GM18499 (cell line): ENCODE measurements around the gene PSMA7.
"Not testable (repeated sequence)": the region's sequence is repeated elsewhere in the genome, so short reads cannot be mapped to it uniquely, and the experiment has no call there.

Experiments
- ATAC-seq: cut with Tn5 transposase; IDR thresholded peaks from one replicate; pipeline ENCODE4 v1.9.1; 2021; ENCODE audit warnings: moderate number of reproducible peaks; ENCODE audit not compliant: insufficient read depth, unreplicated experiment

The PSMA7 gene

DNA sequence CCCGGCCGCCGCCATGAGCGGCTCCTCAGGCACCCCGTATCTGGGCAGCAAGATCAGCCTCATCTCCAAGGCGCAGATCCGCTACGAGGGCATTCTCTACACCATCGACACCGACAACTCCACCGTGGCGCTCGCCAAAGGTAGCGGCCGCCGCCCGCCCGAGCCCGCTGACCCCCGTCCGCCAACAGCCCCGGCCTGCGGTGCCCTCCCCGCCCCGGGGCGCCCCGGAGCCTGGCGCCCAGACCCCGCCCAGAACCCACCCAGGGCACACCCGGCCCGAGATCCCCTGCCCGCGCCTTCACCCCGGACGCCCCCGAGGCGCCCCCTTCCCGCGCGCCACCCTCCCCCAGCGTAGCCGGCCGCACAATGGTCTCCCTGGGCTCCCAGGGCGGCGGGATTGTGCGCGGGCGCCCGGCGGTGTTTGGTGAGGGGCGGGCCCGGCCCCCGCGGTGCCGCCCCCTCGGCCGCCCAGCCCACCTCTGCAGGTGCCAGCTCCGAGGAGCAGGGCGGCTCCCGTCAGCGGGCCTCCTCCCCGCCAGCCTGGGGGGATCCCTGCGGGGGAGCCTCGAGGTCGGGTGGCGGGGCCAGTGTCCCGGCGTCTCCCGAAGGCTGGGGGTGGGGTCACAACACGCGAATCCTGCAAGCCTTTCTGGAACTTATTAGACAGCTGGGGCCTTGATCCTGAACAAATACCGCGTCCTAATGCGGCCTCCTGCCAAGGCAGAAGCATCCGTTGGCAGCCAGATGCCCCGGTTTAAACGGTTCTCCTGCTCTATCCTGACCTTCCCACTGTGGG is 20.3 kb downstream of the PSMA7 start:
- ATAC-seq, result peak; percentile 11

DNA sequence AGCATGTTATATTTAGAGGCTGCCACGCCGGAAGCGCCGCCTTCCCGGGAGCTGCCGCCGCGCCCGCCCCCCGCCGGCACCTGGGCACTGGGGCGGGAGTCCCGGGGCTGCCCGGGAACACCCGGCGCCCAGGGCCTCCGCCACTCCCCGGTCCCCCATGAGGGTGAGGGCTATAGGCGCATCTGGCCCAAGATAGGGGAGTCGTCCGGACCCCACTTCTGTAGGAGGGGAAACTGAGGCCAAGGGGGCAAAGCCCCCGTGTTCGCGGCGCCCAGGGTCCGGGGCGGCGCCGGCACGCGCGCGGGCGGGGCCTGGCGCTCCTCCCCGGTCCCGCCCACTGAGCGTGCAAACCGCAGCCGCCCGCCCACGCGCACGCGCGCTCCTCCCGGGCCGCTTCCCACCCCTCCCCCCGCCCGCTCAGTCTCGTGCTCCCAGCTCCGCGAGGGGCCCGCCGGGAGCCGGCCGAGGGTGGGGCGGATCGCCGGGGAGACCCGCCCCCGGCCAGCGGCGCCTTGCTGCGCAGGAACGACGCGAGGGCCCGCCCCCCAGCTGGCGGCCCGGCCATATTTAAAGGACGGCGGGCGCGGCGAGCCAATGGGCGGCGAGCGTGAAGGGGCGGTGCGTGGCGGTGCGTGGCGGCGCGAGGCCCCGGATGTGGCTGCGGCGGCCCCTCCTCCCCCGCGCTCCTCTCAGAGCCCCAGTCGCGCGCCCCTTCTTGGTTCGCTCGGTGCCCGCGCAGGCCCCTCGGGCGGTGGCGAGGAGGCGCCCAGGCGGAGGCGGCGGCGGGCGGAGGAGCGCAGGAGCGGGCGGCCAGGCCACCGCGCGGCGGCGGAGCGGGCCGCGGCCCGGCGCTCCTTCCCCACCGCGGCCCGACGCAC is 21.2 kb downstream of the PSMA7 start, which contains the start of gene LSM14B:
Gene LSM14B (plus strand): TSS at position 700 of the 878 bp plus-strand sequence. CDS start 192 bp downstream, outside the sequence.
- peak; percentile 41 for ATAC-seq

DNA sequence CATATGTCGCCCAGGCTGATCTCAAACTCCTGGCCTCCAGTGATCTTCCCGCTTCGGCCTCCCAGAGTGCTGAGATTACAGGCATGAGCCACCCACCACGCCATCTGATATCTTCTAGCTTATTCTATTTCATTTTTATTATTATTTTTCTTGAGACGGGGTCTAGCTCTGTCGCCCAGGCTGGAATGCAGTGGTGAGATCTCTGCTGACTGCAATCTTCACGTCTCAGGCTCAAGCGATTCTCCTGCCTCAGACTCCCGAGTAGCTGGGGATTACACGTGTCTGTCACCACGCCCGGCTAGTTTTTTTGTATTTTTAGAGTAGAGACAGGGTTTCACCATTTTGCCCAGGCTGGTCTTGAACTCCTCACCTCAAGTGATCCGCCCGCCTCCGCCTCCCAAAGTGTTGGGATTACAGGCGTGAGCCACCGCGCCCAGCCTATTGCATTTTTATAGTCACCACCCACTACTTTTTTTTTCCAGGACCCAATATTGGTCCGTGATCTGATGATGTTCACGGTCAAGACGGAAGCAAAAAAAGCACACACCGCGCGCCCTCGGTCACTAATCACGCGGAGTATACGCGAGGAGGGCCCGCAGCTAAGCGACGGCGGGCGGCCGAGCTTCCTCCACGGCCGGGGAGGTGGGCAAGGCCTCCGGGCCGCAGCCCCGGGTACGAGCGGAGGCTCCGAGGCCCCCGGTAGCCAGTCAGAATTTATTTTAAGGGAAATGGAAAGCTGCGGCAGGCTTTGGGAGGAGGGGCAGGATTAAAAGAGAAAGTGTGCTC is 22.0 kb downstream of the PSMA7 start:
- peak; percentile 15 for ATAC-seq

DNA sequence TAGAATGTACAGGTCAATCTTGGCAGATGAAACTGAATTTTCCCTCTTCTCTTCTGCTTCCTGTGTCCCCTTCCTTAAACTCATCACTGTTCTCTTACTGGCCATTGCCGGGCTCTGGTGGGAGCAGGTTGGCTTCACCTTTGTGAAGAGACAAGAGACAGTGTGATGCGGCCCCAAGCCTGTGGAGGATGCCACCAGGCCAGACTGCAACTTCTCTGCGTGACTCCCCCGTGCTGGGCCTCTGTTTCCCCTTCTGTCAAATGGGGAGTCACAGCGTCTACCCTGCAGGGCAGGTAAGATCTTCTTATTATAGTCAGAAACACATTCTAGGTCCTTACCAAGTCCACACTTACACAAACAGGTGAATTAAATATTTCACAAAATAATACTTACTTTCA is 22.8 kb downstream of the PSMA7 start:
- ATAC-seq, result no peak

DNA sequence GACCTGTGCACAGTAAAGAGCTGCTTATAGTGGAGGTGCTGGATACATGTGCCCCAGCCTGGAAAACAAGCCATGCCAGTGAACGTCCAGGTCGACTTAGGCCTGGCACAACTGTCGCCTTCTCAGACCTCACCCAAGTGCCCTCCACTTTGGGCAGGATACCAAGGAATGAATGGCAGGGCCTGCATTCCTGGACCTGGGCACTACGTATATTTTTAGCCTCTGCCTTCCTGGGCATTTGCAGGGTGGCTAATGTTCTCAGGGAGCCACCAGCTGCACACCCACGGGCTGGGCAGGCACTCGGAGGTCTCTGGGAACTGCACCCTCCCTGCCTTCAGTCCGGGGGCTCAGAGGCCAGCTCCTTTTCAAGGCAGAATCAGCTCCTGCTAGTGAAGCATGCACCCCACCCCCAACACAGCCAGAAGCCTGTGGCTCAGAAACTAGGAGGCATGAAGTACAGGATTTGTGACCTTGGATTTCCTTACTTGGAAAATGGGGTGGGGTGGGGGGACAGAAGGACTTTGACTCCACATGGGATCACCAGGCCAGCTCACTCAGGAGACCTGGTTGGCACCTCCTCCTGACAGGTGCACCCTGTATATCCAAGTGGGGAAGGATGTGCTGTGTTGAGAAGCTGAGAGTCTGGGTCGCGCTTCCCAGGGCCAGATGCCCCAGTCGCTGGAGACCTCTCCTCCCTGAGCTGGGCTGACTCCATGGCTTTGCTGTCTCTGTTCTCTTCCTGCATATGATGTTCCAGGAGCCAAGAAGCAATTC is 23.4 kb downstream of the PSMA7 start:
- no peak for ATAC-seq

DNA sequence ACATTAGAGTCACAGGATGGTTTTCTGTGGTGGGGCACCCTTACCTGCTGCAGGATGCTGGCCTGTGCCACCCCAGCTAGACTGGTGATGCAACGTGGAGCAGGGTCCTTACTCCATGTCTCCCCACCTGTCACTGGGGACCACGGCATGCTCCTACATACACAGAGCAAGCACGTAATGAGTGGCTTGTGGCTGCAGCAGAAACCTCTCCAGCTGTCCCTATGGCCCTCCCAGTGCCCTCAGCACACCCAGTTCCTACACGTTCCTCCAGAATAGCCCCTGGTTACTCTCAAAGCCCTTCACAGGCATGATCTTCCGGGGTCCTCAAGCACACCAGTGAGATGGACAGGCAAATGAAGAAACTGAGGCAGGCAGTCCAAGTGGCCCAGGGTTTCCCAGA is 24.1 kb downstream of the PSMA7 start:
- ATAC-seq, result no peak

DNA sequence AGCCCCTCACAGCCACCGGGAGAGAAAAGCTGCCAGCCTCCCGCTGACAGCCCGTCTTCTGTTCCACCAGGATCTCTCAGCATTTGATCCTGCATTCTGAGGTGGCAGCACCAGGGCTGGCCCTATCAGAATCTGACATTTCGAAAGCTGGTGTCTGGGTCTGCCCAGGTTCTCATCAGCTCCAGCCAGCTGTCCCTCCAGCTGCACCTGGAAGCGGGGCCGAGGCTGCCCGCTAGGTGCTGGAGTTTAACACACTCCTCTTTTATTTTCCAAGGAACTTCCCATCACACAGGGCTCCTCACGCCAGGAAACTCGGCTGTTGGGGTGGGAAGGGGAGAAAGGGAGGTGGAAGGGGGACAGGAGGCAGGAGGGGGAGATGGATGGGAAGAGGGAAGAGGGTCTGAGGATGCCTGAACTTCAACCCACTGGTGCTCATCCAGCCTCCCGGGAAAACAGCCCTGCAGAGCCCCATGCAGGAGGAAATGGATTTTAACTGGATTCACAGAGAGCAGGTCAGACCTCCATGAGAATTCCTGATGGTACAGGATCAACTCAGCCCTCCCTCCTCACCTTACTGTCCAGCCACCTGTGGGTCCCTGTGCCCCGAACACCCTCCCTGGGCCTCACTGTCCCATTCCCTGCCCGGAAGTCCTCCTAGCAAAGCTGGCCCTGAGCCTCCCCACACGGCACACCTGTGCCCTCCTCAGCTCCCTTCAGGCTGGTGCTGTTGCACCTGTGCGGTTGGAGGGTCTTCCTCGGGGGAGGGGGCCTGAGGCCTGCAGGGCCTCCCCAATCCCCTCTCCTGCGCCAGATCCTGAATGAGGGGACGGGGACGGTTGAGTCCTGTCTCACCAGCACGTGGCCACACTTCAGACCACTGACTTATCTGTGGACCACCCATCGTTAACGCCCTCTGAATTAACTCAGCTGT is 24.8 kb downstream of the PSMA7 start:
- no peak for ATAC-seq

DNA sequence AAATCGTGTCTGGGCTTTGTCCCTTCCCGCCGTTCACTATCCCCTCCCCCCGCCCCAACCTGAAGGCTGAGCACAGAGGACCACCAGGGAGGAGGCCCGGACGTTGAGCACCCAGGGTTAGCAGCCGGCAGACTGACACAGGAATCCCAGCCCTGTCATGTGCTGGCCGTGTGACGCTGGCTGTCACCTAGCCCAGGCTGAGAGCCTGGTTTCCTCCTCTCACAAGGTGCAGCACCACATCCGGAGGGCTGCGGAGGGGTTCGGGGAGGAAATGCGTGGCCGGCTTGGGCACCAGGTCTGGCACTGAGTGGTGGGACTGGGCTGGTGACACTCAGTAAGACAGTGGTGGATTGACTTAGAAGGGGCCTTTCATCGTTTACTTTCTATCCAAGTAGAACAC is 25.5 kb downstream of the PSMA7 start:
- ATAC-seq, result no peak

DNA sequence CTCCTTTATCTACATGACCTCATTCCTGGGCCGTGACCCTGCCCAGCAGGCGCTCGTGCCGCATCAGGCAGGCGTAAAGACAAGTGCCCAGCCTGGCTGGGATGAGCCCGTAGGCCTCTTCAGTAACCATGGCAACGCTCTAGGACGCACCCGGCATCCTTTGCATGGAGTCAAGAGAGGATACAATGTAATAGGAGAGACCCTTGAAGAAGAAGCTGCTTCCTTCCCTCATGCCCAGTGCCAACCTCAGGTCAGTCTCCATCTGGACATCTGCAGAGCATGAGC is 25.9 kb downstream of the PSMA7 start:
- no peak for ATAC-seq

DNA sequence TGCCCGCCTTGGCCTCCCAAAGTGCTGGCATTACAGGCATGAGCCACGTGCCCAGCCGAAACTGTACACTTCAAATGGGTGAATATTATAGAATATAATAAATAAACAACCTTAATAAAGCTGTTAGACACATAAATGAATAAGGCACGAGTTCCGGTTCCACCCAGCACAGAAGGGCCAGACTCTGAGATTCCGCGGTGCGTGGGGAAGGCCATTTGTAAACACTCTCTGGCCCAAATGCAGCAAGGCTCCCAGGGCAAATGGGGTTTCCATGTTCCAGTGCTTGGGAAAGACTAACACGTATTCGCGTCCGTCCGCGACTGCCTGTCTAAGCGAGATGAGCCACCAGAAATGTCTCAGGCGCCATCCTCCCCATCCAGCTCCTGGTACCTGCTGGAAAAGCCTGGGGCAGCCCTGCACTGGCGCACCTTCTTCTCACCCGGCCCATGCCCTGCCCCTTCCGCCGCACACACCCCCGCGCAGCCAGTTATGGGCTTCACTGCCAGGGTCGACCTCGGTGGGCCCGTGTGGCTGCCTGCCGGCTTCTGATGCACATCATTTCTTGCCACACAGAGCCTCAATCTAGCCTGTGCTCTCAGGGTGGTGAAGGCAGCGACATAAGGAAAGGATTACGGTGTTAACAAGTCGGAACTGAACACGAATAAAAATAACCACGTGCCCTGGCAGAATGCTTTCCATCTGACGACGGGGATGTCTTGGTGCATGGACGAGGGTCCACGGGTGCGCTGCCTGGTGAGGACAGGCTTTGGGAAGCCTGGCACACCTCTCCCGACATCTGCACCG is 26.4 kb downstream of the PSMA7 start:
- no peak for ATAC-seq

DNA sequence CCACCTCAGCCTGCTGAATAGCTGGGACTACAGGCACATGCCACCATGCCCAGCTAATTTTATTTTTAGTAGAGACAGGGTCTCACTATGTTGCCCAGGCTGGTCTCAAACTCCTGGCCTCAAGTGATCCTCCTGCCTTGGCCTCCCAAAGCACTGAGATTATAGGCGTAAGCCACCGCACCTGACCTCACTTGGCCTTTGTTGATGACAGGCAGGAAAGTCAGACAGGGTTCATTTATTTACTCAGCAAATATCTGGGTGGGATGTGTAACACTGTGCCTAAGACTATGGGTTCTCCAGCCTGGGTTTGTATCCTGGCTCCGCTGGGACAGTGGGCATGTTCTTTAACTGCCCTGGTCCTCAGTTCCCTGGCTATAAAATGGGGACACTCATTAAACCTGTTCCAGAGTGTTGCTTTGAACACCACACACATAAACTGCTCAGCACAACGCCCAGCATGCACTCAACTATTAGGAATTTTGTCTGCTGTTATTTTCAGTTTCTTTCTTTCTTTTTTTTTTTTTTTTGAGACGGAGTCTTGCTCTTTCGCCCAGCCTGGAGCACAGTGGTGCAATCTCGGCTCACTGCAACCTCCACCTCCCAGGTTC is 27.3 kb downstream of the PSMA7 start:
- ATAC-seq, result not testable (repeated sequence)

DNA sequence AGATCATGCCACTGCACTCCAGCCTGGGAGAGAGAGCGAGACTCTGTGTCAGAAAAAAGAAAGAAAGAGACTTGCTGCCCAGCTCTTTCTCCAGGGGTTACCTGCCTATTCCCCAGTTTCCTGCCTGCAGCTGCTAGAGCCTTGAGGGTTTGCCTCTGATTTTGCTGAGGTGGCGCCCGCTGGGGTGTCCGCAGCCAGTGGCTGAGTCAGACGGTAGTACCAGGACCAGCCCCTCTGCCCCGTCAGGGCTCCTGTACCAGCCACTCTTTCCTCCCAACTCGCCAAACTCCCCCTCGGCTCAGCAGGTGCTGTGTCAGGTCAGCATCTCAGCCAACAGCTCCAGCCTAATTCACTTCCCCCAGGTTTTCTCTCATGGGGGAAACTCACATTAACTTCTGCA is 28.3 kb downstream of the PSMA7 start:
- ATAC-seq, result no peak

DNA sequence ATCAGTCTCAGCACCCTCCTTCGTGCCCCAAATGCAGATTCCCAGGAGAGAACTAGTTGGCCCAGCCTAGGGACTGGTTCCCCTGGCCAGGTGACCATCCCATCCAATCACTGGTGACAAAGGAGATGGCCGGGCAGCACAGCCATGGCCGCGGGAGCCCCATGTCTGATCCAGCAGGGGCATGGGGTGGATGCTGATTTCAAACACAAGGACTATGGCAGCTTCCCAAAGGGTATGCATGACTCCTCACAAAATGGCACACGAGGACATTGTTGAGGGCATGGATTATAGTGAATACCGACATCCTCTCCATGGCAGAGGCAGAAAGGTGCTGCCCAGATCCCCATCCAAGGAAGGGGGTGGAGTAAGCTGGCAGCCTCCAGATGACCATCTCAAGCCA is 30.8 kb downstream of the PSMA7 start:
- no peak for ATAC-seq

DNA sequence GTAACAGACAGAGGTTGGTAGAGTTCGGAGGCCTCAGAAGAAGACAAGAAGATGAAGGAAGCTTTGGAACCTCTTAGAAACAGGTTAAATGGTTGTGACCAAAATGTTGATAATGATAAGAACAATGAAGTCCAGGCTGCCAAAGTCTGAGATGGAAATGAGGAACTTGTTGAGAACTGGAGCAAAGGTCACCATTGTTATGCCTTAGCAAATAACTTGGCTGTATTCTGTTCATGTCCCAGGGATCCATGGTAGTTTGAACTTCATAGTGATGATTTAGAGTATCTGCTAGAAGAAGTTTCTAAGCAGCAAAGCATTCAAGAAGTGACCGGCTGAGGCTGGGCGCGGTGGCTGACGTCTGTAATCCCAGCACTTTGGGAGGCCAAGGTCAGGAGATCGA is 32.0 kb downstream of the PSMA7 start:
- no peak for ATAC-seq

DNA sequence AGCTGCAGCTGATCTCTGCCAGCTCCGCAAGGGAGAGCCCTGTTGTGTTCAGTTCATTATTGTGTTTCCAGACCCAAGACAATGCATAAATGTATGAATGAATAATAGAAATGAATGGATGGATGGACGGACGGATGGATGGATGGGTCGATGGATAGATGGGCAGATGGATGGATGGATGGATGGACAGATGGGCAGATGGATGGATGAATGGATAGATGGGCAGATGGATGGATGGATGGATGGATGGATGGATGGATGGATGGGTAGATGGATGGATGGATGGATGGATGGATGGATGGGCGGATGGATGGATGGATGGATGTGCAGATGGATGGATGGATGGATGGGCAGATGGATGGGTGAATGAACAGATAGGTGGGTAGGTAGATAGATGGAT is 37.6 kb downstream of the PSMA7 start:
- no peak for ATAC-seq

DNA sequence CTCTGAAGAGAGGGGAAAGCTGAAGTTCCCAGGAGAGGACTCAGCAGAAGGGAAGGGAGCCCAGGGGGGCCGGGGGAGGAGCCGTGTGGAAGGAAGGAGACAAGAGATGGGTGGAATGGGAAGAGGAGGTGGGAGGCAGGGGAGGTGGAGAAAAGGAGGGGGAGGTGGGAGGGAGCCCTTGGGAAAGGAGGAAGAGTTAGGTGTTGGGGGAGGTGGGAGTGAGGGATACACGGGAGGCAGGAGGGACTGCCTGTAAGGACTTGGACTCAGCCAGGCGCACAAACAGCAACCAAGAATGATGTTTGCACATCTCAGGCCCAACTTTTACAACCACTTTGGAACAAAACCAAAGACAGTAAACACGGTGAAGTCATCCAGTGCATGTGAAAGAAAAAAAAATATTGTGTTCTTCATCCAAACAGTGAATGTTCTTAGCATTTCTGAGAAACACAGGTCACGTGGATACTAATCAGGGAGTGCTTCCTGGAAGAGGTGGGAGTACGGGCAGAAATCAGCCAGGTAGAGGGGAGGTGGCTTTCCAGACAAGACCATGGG is 38.3 kb downstream of the PSMA7 start:
- no peak for ATAC-seq

DNA sequence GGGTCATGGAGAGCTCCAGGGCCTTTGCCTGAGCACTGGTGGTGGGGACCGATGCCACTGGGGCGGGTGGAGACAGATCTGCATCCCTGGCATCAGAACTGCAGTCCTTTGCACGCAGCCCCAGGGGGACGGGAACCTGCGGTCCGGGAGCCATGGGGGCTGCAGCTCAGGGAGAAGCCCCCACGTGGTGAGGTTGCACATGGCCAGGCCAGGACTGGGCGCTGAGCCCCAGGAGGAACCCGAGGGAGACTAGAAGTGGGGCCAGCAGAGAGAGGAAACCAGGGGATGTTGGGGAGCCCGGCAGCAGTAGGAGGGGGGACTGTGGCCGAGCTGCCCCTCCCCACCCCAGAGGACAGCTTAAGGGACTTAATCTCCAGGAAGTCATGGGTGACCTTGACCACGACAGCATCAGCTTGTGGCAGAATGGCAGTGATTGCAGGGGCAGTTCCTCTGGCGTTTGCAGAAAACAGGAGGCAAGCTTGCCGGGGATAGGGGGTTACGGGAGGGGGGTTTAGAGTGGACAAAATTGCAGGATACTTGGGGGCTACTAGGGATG is 38.9 kb downstream of the PSMA7 start:
- no peak for ATAC-seq
